DLD1 (cell line): Measurements from ENCODE around the gene NRIP2.

Experiments
- in situ Hi-C: cut with HindIII; loops from 2 replicates; pipeline ENCODE4 v1.10.0; 2017; ENCODE audit warnings: low sequenced_read_pairs

NRIP2 gene

GRCh38 chr12:2811801-2812200 lies 23.0 kb downstream of the NRIP2 start:
- in situ Hi-C loops, result no loop called here

- in situ Hi-C loops, result no loop called here
Measured at GRCh38 chr12:2806700-2807099, 28.1 kb downstream of the NRIP2 start.

GRCh38 chr12:2805143-2805520 lies 29.7 kb downstream of the NRIP2 start:
- in situ Hi-C loops, result no loop called here

GRCh38 chr12:2804393-2805142 lies 30.3 kb downstream of the NRIP2 start:
- in situ Hi-C loops, result no loop called here

- in situ Hi-C loops, result no loop called here
Measured at GRCh38 chr12:2803635-2804392, 31.0 kb downstream of the NRIP2 start.

- in situ Hi-C loops, result no loop called here
Measured at GRCh38 chr12:2801044-2801783, 33.6 kb downstream of the NRIP2 start.

GRCh38 chr12:2800046-2800570 lies 34.7 kb downstream of the NRIP2 start:
- in situ Hi-C loops, result no loop called here

- in situ Hi-C loops, result no loop called here
Measured at GRCh38 chr12:2797721-2798418, 37.0 kb downstream of the NRIP2 start.

GRCh38 chr12:2796187-2796666 lies 38.6 kb downstream of the NRIP2 start:
- in situ Hi-C loops, result no loop called here

GRCh38 chr12:2795291-2796186 lies 39.3 kb downstream of the NRIP2 start:
- in situ Hi-C loops, result no loop called here

- in situ Hi-C loops, result no loop called here
Measured at GRCh38 chr12:2794736-2795289, 40.0 kb downstream of the NRIP2 start, which contains the start of gene FKBP4. Gene FKBP4 (plus strand): TSS chr12:2794970. CDS start chr12:2795140, 170 bp downstream.

- in situ Hi-C loops, result no loop called here
Measured at GRCh38 chr12:2794191-2794735, 40.6 kb downstream of the NRIP2 start.

GRCh38 chr12:2793561-2793960 lies 41.3 kb downstream of the NRIP2 start:
- in situ Hi-C loops, result no loop called here

GRCh38 chr12:2792671-2793500 lies 41.9 kb downstream of the NRIP2 start:
- in situ Hi-C loops, result no loop called here

- in situ Hi-C loops, result no loop called here
Measured at GRCh38 chr12:2791089-2791488, 43.7 kb downstream of the NRIP2 start.

- in situ Hi-C loops, result no loop called here
Measured at GRCh38 chr12:2785017-2785416, 49.8 kb downstream of the NRIP2 start.

- in situ Hi-C loops, result no loop called here
Measured at GRCh38 chr12:2783936-2784600, 50.8 kb downstream of the NRIP2 start.

- in situ Hi-C loops, result no loop called here
Measured at GRCh38 chr12:2779281-2779680, 55.6 kb downstream of the NRIP2 start.
